HG02678 (cell line): Measurements from ENCODE around the gene BCL2L12.

Source experiments
- ATAC-seq: cut with Tn5 transposase; IDR thresholded peaks from one replicate; pipeline ENCODE4 v1.9.1; 2021; ENCODE audit warnings: mild to moderate bottlenecking, moderate library complexity; ENCODE audit not compliant: unreplicated experiment

BCL2L12 gene

DNA sequence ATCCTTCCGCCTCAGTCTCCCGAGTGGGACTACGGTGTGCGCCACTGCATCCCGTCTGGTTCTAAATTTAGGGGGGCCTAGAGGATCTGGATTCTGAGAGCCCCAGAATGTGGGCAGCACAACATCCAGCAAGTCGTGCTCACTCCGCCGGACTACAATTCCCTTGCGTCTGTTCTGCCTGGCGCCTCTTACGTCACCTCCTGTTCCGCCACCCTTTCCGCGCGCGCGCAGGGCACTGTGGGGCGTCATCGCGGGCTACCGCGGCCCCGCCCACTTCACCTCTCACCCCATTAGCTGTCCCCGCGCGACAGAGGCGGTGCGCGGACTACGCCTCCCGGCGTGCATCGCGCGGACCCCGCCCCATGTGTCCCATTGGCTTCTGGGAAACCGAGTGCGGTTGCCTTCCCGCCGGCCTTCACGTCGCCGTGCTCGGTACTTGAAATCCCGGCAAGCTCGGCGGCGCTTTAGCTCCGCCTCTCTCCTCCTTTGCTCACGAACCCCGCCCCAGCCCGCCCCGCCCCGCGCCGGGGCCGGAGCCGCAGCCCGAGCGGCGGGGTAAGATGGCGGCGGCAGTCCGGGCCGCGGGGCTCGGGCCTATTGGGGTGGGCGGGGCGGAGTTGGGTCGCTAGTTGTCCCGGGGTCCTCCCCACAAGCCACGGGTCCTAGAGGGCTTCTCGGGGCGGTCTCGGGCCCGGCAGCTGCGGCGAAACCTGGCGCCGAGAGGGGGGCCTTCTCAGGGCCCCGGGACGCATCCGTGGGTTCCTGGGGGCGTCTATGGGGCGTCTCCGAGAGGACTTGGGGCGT lies 23.8 kb upstream of the BCL2L12 start, which contains the start of gene SCAF1:
TSS of gene SCAF1 (plus strand) at position 522 of the 804 bp plus-strand sequence. CDS start 2,818 bp downstream, outside the sequence.
- ATAC-seq = peak; percentile 60

DNA sequence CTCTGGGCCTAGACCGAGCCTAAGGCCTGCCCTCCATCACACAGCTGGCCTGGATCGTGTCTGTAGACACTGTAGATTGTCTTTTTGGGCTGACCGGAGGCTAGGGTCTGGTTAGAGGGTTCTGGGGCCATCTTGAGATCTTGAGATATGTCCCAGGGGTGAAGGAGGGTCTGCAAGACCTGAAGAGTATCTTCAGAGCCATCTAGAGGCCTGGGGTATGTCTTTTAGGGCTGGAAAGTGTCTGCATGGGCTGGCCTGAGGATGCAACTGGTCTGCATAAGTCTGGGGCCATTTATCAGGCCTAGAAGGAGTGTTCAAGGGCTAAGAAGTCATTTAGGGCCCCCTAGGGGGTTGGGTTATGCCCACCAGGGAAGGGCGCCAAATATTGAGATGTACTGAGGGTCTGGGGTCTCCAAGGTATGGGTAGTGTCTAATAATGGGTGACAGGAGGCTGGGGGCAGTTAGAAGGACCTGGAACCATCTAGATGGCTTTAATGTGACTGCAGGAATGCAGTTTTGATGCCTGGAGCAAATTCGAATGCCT lies 23.2 kb upstream of the BCL2L12 start:
- no peak for ATAC-seq

DNA sequence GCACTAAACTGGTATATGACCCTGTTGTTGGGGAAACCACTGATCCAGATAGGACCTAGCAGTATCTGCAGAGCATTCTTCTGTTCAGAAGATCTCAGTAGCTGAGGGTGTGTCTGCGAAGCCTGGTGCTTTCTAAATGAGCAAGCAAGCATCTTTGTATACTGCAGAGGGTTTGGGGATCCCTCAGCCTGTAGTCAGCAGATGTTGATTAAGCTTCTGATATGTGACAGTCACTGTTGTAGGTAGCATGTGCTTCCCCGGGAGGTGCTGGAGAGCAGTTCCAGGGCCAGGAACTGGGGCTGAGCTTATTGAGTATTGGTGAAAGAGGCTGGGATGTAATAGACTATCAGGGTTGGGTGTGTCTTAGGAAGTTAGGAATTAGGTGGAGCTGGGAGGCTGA lies 22.3 kb upstream of the BCL2L12 start:
- ATAC-seq = no peak

DNA sequence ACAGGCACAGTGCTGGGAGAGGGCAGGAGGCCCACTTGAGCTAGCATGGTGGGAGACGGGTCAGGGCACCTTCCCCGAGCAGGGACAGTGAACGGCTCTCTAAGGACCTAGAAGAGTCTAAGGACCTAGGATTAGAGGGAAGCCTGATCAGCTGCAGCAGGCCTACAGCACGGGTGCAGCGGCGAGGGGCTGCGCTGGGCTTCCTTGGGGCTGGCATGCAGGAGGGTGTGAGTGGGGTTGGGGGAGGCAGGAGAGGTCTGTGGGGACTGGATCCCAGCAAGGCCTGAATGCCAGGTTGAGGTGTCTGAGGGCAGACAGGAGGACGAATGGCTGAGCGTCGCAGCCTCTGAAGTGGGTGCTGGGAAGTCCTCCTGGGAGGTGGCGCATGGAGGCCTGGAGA lies 20.1 kb upstream of the BCL2L12 start:
- ATAC-seq = no peak

DNA sequence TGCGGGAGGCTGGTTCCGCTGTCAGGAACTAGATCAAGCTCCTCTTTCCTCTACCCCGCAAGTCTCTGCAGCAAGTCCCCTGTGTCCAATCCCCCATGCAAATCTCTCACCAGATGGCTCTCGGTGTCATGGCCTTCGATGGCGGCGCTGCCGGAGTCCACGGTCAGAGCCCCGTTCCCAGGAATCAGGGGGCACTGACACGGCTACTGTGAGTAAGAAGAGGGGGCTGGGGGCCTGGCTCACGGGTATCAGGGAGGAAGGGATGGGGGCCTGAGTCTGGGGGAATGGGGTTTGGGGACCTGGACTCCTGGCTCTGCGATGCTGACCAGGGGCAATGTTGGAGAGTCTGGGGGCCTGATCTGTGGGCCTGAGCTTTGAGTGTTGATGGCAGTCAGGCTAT lies 19.7 kb upstream of the BCL2L12 start:
- no peak for ATAC-seq

DNA sequence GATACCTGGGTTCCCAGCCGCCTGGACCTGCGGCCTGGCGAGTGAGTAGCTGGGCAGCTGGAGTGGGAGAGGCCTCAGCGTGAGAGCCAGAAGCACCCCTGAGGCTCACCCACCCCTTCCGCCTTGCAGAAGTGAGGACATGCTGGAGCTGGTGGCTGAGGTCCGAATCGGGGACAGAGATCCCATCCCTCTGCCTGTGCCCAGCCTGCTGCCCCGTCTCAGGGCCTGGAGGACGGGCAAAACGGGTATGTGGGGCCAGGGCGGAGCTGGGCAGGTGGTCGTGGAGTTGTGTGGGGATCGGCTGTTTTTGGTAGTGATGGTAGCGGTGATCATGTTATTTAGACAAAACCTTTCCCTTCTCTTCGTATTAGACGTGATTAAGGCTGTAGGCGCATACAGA lies 19.1 kb upstream of the BCL2L12 start:
- ATAC-seq = no peak

DNA sequence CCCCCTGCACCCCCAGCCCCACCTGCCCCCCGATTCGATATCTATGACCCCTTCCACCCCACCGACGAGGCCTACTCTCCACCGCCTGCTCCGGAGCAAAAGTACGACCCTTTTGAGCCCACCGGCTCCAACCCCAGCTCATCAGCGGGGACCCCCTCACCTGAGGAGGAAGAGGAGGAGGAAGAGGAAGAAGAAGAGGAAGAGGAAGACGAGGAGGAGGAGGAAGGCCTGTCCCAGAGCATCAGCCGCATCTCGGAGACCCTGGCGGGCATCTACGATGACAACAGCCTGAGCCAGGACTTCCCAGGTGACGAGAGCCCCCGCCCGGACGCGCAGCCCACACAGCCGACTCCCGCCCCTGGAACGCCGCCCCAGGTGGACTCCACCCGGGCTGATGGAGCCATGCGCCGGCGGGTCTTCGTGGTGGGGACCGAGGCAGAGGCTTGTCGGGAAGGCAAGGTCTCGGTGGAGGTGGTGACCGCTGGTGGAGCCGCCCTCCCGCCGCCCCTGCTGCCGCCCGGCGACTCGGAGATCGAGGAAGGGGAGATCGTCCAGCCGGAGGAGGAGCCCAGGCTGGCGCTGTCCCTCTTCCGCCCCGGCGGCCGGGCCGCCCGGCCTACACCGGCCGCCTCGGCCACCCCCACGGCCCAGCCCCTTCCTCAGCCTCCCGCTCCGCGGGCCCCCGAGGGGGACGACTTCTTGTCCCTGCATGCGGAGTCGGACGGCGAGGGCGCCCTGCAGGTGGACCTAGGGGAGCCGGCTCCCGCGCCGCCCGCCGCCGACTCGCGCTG lies 14.5 kb upstream of the BCL2L12 start:
- no peak for ATAC-seq

DNA sequence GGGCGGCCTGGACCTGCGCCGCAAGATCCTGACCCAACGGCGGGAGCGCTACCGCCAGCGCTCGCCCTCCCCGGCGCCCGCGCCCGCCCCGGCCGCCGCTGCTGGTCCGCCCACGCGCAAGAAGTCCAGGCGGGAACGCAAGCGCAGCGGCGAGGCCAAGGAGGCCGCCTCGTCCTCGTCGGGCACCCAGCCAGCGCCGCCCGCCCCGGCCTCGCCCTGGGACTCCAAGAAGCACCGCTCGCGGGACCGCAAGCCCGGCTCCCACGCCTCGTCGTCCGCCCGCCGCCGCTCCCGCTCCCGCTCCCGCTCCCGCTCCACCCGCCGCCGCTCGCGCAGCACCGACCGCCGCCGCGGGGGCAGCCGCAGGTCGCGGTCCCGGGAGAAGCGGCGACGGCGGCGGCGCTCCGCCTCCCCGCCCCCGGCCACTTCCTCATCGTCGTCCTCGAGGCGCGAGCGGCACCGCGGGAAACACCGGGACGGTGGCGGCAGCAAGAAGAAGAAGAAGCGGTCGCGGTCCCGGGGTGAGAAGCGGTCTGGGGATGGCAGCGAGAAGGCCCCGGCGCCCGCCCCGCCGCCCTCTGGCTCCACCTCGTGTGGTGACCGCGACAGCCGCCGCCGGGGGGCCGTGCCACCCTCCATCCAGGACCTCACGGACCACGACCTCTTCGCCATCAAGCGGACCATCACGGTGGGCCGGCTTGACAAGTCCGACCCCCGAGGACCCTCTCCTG lies 13.7 kb upstream of the BCL2L12 start:
- ATAC-seq = no peak

DNA sequence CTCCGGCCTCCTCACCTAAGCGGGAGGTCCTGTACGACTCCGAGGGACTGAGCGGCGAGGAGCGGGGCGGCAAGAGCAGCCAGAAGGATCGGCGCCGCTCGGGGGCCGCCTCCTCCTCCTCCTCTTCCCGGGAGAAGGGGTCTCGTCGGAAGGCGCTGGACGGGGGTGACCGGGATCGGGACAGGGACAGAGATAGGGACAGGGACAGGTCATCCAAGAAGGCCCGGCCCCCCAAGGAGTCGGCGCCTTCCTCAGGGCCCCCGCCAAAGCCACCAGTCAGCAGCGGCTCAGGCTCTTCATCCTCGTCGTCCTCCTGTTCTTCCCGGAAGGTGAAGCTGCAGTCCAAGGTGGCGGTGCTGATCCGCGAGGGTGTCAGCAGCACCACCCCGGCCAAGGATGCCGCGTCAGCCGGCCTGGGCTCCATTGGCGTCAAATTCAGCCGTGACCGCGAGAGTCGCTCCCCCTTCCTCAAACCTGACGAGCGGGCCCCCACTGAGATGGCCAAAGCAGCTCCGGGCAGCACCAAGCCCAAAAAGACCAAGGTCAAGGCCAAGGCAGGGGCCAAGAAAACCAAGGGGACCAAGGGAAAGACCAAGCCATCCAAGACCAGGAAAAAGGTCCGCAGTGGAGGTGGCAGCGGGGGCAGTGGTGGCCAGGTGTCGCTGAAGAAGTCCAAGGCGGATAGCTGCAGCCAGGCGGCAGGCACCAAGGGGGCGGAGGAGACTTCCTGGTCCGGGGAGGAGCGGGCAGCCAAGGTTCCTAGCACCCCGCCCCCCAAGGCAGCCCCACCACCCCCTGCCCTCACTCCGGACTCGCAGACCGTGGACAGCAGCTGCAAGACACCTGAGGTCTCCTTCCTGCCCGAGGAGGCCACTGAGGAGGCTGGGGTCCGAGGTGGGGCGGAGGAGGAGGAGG lies 12.9 kb upstream of the BCL2L12 start:
- ATAC-seq = no peak

DNA sequence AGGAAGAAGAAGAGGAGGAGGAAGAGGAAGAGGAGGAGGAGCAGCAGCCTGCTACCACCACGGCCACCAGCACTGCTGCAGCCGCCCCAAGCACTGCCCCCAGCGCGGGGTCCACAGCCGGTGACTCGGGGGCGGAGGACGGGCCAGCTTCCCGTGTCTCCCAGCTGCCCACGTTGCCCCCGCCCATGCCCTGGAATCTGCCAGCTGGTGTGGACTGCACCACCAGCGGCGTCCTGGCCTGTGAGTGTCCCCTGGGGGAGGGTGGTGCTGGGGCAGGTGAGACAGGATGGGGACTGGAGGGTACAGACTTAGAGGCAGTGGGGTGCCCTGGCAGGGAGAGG lies 12.3 kb upstream of the BCL2L12 start:
- no peak for ATAC-seq

DNA sequence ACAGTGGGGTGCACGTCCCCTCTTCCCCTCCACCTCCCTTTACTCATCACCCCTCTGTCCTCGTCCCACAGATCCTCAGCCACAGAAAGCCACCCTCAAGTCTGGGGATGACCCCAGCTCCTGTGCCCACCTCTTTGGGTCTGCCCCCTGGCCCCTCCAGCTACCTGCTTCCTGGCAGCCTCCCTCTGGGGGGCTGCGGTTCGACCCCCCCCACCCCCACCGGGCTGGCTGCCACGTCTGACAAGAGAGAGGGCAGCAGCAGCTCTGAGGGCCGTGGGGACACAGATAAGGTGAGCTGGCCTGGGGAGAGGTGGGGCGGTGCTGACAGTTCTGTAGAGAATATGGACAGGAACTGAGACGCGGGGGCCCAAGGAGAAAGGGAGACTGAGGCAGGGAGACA lies 11.2 kb upstream of the BCL2L12 start:
- ATAC-seq = no peak

DNA sequence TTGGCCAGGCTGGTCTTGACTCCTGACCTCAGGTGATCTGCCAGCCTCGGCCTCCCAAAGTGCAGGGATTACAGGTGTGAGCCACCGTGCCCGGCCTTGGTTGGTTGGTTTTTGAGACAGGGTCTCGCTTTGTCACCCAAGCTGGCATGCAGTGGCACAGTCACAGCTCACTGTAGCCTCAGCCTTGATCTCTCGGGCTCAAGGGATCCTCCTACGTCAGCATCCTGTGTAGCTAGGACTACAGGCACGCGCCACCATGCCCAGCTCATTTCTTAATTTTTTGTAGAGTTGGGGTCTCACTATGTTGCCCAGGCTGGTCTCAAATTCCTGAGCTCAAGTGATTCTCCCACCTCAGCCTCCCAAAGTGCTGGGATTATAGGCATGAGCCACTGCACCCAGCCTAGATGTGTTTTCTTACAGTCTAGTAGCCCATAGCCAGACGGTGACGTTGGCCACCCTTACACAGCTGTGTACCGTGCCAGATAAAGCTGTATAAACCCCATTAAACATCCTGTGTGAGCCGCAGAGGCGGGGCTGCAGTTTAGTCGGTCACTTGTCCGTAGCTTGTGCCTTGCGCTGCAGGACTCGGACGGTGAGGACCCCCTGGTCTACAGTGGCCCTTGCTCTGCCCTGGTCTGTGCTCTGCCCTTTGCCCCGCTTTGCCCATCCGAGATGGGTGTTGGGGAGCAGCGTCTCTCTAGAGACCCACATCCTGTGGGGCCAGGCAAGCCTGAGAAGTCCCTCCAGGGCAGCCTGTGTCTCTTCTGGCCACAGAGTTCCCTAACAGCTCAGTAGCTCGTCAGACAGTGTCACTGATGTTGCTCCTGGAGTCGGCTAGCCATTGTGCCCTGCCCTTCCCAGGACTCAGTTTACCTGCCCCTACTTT lies 9.9 kb upstream of the BCL2L12 start:
- ATAC-seq = no peak

DNA sequence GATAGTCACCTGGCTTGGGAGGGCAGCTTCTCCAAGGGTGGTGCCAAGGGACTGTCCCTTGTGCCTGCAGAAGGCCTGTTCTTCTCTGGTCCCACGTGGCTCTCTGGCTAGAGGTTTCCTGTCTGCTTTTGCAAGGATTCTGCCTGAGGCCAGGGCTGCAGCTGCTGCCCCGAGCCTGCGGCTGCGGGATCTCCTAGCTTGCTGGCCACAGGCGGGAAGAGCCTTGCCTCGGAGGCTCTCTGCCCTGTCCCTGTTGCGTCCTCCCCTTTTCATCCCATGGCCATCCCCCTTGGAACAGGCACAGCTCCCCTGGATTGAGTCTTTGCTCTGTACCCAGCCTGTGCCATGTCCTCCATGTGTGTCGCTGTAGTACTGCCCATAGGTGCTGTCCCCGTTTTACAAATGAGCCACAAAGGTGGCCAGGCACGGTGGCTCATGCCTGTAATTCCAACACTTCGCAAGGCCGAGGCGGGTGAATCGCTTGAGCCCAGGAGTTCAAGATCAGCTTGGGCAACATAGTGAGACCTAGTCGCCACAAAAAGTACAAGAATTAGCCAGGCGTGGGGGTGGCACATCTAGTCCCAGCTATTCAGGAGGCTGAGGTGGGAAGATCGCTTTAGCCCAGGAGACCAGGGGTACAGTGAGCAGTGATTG lies 9.2 kb upstream of the BCL2L12 start:
- no peak for ATAC-seq

DNA sequence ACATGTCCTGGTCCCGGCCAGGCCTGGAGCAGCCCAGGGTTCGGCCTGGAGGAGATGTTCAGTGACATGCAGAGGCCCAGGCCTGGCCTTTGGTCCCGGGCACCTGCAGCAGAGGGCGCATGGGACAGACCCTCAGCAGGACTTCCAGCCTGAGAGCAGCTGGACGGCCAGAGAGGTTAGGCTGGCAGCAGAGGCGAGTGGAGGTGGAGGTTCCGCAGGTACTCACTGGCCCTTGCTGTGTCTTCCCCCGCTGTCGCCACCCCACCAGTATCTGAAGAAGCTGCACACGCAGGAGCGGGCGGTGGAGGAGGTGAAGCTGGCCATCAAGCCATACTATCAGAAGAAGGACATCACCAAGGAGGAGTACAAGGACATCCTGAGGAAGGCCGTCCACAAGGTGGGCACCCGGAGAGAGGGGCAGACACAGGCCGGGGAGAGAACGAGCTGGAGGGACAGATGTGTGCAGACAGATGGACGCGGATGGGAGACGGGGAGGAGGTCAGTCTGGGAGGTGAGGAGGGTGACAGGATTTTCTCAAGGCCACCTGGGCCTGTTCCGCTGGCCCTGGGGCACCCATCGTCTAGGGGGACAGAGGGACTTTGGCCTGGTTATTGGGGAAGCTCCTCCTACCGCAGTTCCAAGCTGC lies 8.1 kb upstream of the BCL2L12 start:
- no peak for ATAC-seq

DNA sequence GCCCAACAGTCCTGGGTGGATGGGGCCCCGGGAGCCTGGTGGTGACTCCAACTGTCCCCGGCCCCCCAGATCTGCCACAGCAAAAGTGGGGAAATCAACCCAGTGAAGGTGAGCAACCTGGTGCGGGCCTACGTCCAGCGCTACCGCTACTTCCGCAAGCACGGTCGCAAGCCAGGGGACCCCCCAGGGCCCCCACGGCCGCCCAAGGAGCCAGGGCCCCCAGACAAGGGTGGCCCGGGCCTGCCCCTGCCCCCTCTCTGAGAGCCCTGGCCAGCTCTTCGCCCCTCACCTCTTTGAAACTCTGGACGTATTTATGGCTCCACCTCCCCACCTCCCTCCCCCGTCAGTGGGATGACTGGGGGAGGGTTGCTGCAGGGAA lies 7.6 kb upstream of the BCL2L12 start:
- ATAC-seq = no peak

DNA sequence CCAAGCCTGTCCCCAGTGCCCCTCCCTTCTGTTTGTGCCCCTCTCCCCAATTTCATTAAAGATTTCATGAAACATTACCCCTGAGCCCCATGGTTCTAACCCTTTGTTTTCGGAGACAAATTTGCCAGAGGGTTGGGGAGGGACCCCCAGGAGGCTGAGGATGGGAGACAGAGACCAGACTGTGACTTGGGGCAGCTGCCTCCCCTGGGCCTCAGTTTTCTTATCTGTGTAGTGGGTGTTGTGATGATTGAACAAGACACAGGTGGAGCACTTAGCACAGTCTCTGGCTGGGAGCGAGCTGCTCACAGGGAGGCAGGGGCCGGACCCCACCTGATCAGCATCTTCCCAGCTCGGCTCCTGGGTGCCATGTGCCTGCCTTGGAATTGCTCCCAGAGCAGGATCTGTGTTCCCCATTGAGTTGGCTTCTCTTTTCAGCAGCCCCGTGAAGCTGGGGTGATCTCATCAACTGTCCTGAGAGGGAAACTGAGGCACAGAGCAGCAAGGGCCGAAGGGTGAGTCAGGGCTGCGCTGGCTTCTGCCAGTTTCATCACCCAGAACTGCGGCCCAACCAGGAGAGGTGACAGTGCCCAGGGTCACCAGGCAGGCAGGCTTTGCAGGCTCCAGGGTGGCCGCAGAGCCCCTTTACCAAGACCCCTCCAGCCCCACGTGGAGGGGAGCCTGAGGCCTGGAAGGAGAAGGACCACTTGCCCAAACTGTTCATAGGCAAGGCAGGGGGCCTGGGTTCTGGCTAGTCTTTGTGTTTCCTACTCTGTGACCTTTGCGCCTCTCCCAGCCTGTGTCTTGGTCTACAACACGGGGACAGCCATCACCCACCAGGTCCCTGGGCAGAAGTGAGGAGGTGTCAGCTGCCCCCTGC lies 6.9 kb upstream of the BCL2L12 start:
- ATAC-seq = no peak

DNA sequence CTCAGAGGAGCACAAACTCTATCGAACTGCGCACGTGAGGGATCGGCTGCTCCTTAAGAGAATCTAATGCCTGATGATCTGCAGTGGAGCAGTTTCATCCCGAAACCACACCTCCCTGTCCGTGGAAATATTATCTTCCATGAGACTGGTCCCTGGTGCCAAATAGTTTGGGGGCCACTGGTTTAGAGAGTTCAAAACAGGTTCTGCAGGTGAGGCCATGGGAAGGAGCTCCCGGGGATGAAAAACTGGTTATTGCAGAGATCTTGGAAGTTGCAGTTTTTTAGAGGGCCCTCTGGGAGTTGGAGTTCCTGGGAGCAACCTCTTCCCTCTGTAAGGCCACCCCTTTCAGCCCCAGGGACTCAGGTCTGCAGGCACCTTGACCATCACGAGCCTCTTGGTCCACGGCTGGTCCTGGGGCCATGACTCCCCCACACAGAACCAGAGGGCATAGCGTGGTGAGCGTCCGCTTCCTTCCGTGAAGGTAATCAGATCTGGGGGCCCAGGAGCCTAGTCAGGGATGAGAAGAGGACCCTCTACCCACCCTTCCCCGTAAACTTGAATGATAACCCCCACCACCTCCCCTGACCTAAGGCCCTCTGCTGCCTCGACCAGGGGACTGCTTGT lies 5.3 kb upstream of the BCL2L12 start:
- ATAC-seq = no peak
